ENCODE data around the gene CEP104. TPM values are rescaled to one million over a fixed set of nuclear protein-coding genes. Genes with fewer than 3 reads are reported as not detected.

The CEP104 gene
- total and polyA plus RNA-seq, 8 donors, result 9.2 to 37.7 (median 23.7) TPM

DNA sequence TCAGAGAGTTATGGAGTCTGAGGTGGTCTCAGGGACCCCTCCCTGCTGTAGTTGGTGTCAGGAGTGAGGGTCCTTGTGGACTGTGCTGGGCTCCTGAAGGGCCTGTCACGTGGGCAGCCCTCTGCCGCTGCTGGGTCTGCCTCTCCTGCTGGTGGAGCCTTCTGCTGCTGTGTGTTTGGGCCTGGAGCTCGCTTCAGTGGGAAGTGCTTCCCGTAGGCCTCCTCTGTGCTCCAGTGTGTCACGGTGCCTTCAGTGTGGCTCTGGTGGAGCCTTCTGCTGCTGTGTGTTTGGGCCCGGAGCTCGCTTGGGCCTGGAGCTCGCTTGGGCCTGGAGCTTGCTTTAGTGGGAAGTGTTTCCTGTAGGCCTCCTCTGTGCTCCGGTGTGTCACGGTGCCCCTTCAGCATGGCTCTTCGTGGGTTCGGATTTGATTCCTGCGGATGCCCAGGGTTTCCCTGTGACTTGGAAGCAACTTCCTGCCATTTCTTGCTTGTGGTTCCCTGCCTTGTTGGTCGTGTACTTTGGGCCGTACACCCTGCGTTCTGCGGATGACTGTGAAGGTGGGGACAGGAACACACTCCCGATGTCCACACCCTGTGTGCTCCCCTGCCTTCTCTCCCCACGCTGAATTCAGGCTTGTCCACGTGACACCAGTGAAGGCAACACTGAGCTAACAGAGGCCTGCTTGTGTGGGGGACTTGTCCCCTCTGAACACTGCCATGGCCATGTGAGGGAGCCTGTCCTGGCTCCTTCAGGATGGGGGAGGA, 23.6 kb upstream of the CEP104 start:
- no peak for DNase-seq
- peaks cover 0 to 30% (median 0%) of the 10 kb centered on the region in 3 donors for H3K36me3 ChIP-seq
- no peak overlapping the region for H3K4me3 ChIP-seq
- H3K9me3 ChIP-seq, result no peaks in the 10 kb centered on the region
- no peaks in the 10 kb centered on the region for H3K27me3 ChIP-seq
- H3K4me1 ChIP-seq, result no peaks in the 10 kb centered on the region
- peak overlapping the region; percentile 0 to 56 (median 38) for H3K27ac ChIP-seq
- FAIRE-seq, result no peak
- no peak for ATAC-seq
- intact Hi-C loops (cut with DNase I), result no loop called here
- TF ChIP-seq, protein P1, sequence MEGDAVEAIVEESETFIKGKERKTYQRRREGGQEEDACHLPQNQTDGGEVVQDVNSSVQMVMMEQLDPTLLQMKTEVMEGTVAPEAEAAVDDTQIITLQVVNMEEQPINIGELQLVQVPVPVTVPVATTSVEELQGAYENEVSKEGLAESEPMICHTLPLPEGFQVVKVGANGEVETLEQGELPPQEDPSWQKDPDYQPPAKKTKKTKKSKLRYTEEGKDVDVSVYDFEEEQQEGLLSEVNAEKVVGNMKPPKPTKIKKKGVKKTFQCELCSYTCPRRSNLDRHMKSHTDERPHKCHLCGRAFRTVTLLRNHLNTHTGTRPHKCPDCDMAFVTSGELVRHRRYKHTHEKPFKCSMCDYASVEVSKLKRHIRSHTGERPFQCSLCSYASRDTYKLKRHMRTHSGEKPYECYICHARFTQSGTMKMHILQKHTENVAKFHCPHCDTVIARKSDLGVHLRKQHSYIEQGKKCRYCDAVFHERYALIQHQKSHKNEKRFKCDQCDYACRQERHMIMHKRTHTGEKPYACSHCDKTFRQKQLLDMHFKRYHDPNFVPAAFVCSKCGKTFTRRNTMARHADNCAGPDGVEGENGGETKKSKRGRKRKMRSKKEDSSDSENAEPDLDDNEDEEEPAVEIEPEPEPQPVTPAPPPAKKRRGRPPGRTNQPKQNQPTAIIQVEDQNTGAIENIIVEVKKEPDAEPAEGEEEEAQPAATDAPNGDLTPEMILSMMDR (IDR thresholded peaks at IDR 0.05), result no peak
- 92 to 98% methylated on average over 20 of the region's 20 CpGs for WGBS, 2 donors

DNA sequence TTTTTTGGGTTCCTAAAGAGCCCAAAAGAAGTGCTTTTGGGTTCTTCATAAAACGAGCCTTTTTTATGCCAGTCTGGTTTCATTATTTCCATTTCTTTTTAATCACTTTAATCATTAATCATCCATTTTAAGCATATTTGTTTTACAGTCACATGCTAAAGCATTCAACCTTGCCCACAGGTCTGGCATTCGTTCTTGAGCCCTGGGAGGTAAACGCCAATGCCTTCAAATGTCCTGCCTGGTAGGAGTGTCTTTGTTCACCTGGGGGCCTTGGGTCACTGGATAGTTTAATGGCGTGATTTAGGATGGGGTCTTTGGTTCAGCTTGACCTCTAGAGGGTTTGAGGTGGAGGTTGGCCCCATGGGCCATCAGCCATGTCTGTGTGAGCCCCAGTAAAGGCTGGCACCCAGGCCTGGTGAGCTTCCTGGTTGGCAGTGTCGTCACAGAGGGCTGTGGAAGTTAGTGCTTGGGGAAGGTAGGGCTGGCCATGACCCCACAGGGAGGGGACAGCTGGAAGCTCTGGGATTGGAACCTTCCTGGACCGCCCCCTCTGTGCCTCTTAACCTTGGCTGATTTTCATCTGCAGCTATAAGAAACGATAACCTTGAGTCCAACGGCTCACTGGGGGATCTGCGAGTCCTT, 22.9 kb upstream of the CEP104 start:
- TF ChIP-seq, protein P1 (IDR thresholded peaks at IDR 0.05), result no peak
- Histone ChIP-seq H3K9me3 (no peaks in the 10 kb centered on the region), H3K36me3 (peaks cover 0 to 30% (median 0%) of the 10 kb centered on the region in 3 donors), H3K4me1 (no peaks in the 10 kb centered on the region), H3K27ac (peak overlapping the region; percentile 0 to 56 (median 38)), H3K27me3 (no peaks in the 10 kb centered on the region), H3K4me3 (no peak overlapping the region)
- DNase-seq (no peak), FAIRE-seq (no peak), ATAC-seq (peak; percentile 38 to 53 (median 44))
- intact Hi-C loops (cut with DNase I), result no loop called here
- 62 to 72% methylated on average over 9 of the region's 9 CpGs for WGBS, 2 donors

DNA sequence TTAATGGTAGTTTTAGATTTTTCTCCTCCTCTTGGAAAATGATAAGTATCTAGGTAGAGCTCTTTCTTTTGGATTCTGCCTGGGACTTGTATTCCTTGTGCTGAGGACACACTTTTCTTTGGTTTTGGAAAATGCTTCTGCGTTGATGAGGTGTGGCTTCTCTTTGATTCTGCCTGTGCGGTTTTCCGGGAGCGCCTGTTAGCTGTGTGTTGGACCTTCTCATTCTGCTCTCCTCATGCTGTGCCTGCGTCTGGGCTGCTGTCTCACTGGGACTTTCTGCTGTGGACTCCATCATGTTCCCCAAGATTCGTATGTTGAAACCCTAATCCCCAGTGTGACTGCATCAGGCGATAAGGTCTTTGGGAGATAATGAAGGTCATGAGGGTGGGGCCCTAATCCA, 22.1 kb upstream of the CEP104 start:
- H3K36me3 ChIP-seq, result peaks cover 0 to 25% (median 0%) of the 10 kb centered on the region in 3 donors

DNA sequence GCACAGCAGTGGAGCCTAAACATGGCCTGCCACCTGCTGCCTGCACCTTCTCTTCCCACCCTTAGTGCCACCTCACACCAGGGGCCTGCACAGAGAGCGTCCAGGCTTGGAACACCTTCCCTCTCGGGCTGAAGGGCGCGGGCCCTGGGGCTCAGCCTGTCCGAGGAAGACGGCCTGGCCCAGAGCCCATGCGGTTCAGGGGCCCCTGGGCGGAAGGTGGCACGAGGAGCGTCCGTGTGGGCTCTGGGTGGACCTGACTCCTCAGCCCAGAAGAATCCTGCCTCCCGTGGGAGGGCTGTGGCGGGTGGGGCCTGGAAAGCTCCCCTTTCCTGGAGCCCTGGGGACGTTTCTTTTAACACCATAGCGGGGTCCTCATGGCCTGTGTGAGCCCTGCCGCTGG, 19.7 kb upstream of the CEP104 start:
- H3K9me3 ChIP-seq, result no peaks in the 10 kb centered on the region
- TF ChIP-seq, protein P1 (IDR thresholded peaks at IDR 0.05), result no peak
- FAIRE-seq, result no peak
- H3K4me1 ChIP-seq, result no peaks in the 10 kb centered on the region
- H3K27ac ChIP-seq, result no peak overlapping the region
- no peaks in the 10 kb centered on the region for H3K27me3 ChIP-seq
- 94 to 96% methylated on average over 16 of the region's 16 CpGs for WGBS, 2 donors
- ATAC-seq, result no peak
- no peak overlapping the region for H3K4me3 ChIP-seq
- intact Hi-C loops (cut with DNase I), result no loop called here
- peaks cover 0 to 42% (median 0%) of the 10 kb centered on the region in 3 donors for H3K36me3 ChIP-seq
- DNase-seq, result no peak

More for the DNA sequence above, 22.1 kb upstream of the CEP104 start:
- Histone ChIP-seq H3K4me1 (no peaks in the 10 kb centered on the region), H3K27ac (peak overlapping the region in 2 of 4 donors; percentile 36 to 56), H3K9me3 (no peaks in the 10 kb centered on the region), H3K4me3 (no peak overlapping the region), H3K27me3 (no peaks in the 10 kb centered on the region)
- no peak for DNase-seq
- no peak for ATAC-seq
- no peak for FAIRE-seq
- 96 to 98% methylated on average over 7 of the region's 7 CpGs for WGBS, 2 donors
- TF ChIP-seq, protein P1 (IDR thresholded peaks at IDR 0.05), result no peak
- intact Hi-C loops (cut with DNase I), result no loop called here

DNA sequence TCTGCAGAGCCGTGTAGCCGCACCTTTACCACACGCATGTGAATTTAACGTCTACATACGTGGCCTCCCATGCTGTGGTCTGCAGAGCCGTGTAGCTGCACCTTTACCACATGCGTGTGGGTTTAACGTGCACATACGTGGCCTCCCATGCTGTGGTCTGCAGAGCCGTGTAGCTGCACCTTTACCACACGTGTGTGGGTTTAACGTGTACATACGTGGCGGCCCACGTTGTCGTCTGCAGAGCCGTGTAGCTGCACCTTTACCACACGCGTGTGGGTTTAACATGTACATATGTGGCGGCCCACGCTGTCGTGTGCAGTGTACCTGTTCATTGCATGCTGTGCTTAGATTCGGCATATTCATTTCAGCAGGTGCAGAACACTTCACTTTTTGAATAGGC, 17.7 kb upstream of the CEP104 start:
- DNase-seq (no peak), ATAC-seq (no peak), FAIRE-seq (no peak)
- Histone ChIP-seq H3K27ac (no peak overlapping the region), H3K9me3 (no peaks in the 10 kb centered on the region), H3K27me3 (no peaks in the 10 kb centered on the region), H3K4me1 (no peaks in the 10 kb centered on the region), H3K4me3 (no peak overlapping the region), H3K36me3 (peaks cover 0 to 57% (median 0%) of the 10 kb centered on the region in 3 donors)
- intact Hi-C loops (cut with DNase I), result no loop called here
- TF ChIP-seq, protein P1 (IDR thresholded peaks at IDR 0.05), result no peak
- WGBS, 2 donors, result 92 to 96% methylated on average over 23 of the region's 23 CpGs

Measured in pancreas (tissue), 10 donors.